A549 (cell line): ENCODE measurements around the gene ZNF91. TPM values are rescaled to one million over a fixed set of nuclear protein-coding genes. Genes with fewer than 3 reads are reported as not detected.
"Not testable (repeated sequence)": the region's sequence is repeated elsewhere in the genome, so short reads cannot be mapped to it uniquely, and the experiment has no call there.

Experiments
- ATAC-seq, 2 experiments: fragments of 200-7000 bp in 1 of 2; fragments of >200 bp in 1 of 2; cut with Nextera tagmentation in 1 of 2; cut with Tn5 transposase in 1 of 2; 3 replicates each; pipeline versions ENCODE4 v1.8.0 to v1.9.1; 2018 to 2020; ENCODE audit warnings: mild to moderate bottlenecking in 1 of 2, moderate library complexity in 1 of 2
- CTCF ChIA-PET: fragments of 300-600 bp; sonication (Branson Sonifier 250); formaldehyde crosslinking; extraction: SDS; loops from one replicate; lab custom pipeline; 2021; ENCODE audit warnings: antibody characterized with exemption, inconsistent platforms; lab: Yijun Ruan, JAX
- POLR2A ChIA-PET: fragments of 350-600 bp; formaldehyde crosslinking; extraction: SDS; loops from one replicate; lab custom pipeline; 2021; ENCODE audit warnings: antibody characterized with exemption, inconsistent platforms; lab: Yijun Ruan, JAX
- DNase-seq, 2 experiments: peaks; one replicate each; pipeline versions ENCODE4 v3.0.0 to v3.0.0-alpha.2; 2011 to 2016; ENCODE audit warnings: low read depth in 1 of 2, low spot score in 1 of 2
- FAIRE-seq: peaks from 2 replicates; lab custom pipeline; 2011; peaks lifted over from hg19 to GRCh38; lab: Jason Lieb, UNC
- H3K27ac ChIP-seq, 2 experiments: fragments of >200 bp; sonication (Bioruptor Twin); formaldehyde crosslinking; 3 replicates each; pipeline ENCODE4 v1.5.1; 2016 to 2017
- H3K4me1 ChIP-seq: fragments of >200 bp; sonication (Bioruptor Twin); formaldehyde crosslinking; 3 replicates; pipeline ENCODE4 v1.6.1; 2016
- H3K4me2 ChIP-seq: fragments of >200 bp; sonication (Bioruptor Twin); formaldehyde crosslinking; 3 replicates; pipeline ENCODE4 v1.6.1; 2016
- H3K4me3 ChIP-seq: fragments of >200 bp; sonication (Bioruptor Twin); formaldehyde crosslinking; 3 replicates; pipeline ENCODE4 v1.5.1; 2016
- H3K9me3 ChIP-seq: fragments of >200 bp; sonication (Bioruptor Twin); formaldehyde crosslinking; 3 replicates; pipeline ENCODE4 v1.6.1; 2016
- CEBPB ChIP-seq, 2 experiments: fragments of >200 bp in 1 of 2; sonication (Bioruptor Twin) in 1 of 2; formaldehyde crosslinking in 1 of 2; IDR thresholded peaks; 2 replicates each; pipeline ENCODE4 v1.6.1; 2012 to 2016
- CHD2 ChIP-seq: fragments of 150-350 bp; IDR thresholded peaks from 2 replicates; pipeline ENCODE4 v1.6.1; 2014; ENCODE audit warnings: low read length; ENCODE audit not compliant: partially characterized antibody
- EHMT2 ChIP-seq: fragments of 200-600 bp; sonication (generic); IDR thresholded peaks from 2 replicates; pipeline ENCODE4 v1.6.1; 2016; ENCODE audit warnings: antibody characterized with exemption, low read depth, mild to moderate bottlenecking, moderate library complexity
- GATA3 ChIP-seq: IDR thresholded peaks from 2 replicates; pipeline ENCODE4 v1.6.1; 2012; ENCODE audit warnings: borderline replicate concordance
- HOXB5 ChIP-seq: fragments of 250-450 bp; sonication (Bioruptor Pico); IDR thresholded peaks from 2 replicates; pipeline ENCODE4 v1.5.0; 2020; ENCODE audit warnings: mild to moderate bottlenecking, moderate library complexity
- MYC ChIP-seq: IDR thresholded peaks from 2 replicates; pipeline ENCODE4 v1.6.1; 2012; ENCODE audit warnings: mild to moderate bottlenecking, inconsistent platforms, low read length, improper control_type of control experiment, borderline replicate concordance
- NFE2L2 ChIP-seq: fragments of 150-350 bp; conservative IDR thresholded peaks from 2 replicates; pipeline ENCODE4 v1.6.1; 2014; ENCODE audit warnings: low read length
- NR3C1 ChIP-seq: fragments of >200 bp; sonication (Bioruptor Twin); formaldehyde crosslinking; IDR thresholded peaks from 3 replicates; pipeline ENCODE4 v1.6.1; 2017
- POLR2AphosphoS2 ChIP-seq: conservative IDR thresholded peaks from 2 replicates; pipeline ENCODE4 v1.6.1; 2012; ENCODE audit warnings: low read length, improper control_type of control experiment, inconsistent platforms
- REST ChIP-seq: fragments of 200-600 bp; sonication (generic); IDR thresholded peaks from 2 replicates; pipeline ENCODE4 v1.6.1; 2016; ENCODE audit warnings: antibody characterized with exemption, mild to moderate bottlenecking, moderate library complexity
- SMC3 ChIP-seq: fragments of >200 bp; sonication (Bioruptor Twin); formaldehyde crosslinking; IDR thresholded peaks from 3 replicates; pipeline ENCODE4 v1.6.1; 2018; ENCODE audit warnings: inconsistent platforms
- USF2 ChIP-seq: fragments of 450-650 bp; IDR thresholded peaks from 2 replicates; pipeline ENCODE4 v1.6.1; 2014; ENCODE audit warnings: antibody characterized with exemption
- ZNF302 ChIP-seq: fragments of 250-450 bp; sonication (Bioruptor Pico); IDR thresholded peaks from 2 replicates; pipeline ENCODE4 v1.9.0; 2021; ENCODE audit warnings: inconsistent platforms, mild to moderate bottlenecking, moderate library complexity
- WGBS: methylation state at CpG from one replicate; pipeline ENCODE4 v1.1.6; 2017; ENCODE audit errors: missing lambda C conversion rate; 5-methylcytosine and 5-hydroxymethylcytosine counted together
- polyA plus RNA-seq, 4 experiments: library from polyadenylated mRNA; depleted of rRNA in 3 of 4; stranded (reverse); fragments of >200 nt; fragmentation: RNase III in 1 of 4; extraction: RNeasy Plus Mini Kit Qiagen cat#74134 plus additional on column Dnase treatment in 1 of 4; gene quantifications; 2 replicates in 3 of 4; 3 replicates in 1 of 4; pipeline ENCODE4 v1.2.3, GENCODE V29; 2011 to 2017
- TF ChIP-seq, protein P1 (sequence below): fragments of 150-350 bp; IDR thresholded peaks from 2 replicates; pipeline ENCODE4 v1.6.1; 2014; ENCODE audit warnings: low read depth, mild to moderate bottlenecking, low read length
- TF ChIP-seq, protein P2 (sequence below): fragments of >200 bp; sonication (Bioruptor Twin); formaldehyde crosslinking; IDR thresholded peaks from 3 replicates; pipeline ENCODE4 v1.6.1; 2016

ZNF91 gene
- polyA plus RNA-seq, 2 of the 4 experiments (the other 2 are of a cell fraction): 0.17 to 0.76 TPM

DNA sequence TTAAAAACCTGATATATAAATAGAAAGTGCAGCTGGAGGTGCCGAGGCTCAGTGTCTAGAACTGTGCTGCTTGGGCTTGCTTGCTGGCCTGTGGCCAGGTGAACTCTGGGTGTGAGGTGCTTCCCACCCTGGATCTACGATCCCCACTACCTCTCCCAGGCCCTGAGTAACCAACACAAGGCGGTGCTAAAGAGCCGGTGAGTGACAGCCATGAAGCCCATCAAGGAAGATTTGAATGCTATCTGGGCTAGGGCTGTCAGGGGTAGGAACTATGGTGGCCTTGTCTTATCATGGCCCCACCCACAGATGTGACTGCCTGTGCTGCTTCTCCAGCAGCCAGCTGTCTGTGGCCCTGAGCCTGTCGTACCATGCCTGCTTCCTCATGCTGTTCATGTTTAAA lies 25.6 kb upstream of the ZNF91 start:
- Histone ChIP-seq H3K4me1 (no peaks in the 10 kb centered on the region), H3K4me3 (no peak overlapping the region), H3K27ac (no peak overlapping the region), H3K4me2 (no peak overlapping the region), H3K9me3 (peaks cover 35% of the 10 kb centered on the region)
- DNase-seq (no peak), ATAC-seq (no peak), FAIRE-seq (no peak)
- POLR2A ChIA-PET: no interaction called here
- CTCF ChIA-PET: interaction anchor here (0.6 kb wide), 1 partner anchor 11 kb away, joined by 3 read pairs; no protein-coding TSS in a partner anchor
- TF ChIP-seq EHMT2 (no peak), CEBPB (IDR thresholded peaks at IDR 0.05) (no peak), ZNF302 (CRISPR knock-in tag) (no peak), USF2 (no peak), REST (no peak), POLR2AphosphoS2 (no peak), HOXB5 (CRISPR knock-in tag) (no peak), CHD2 (no peak), GATA3 (no peak)
- TF ChIP-seq, protein P1, sequence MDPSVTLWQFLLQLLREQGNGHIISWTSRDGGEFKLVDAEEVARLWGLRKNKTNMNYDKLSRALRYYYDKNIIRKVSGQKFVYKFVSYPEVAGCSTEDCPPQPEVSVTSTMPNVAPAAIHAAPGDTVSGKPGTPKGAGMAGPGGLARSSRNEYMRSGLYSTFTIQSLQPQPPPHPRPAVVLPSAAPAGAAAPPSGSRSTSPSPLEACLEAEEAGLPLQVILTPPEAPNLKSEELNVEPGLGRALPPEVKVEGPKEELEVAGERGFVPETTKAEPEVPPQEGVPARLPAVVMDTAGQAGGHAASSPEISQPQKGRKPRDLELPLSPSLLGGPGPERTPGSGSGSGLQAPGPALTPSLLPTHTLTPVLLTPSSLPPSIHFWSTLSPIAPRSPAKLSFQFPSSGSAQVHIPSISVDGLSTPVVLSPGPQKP: no peak
- TF ChIP-seq, protein P2, sequence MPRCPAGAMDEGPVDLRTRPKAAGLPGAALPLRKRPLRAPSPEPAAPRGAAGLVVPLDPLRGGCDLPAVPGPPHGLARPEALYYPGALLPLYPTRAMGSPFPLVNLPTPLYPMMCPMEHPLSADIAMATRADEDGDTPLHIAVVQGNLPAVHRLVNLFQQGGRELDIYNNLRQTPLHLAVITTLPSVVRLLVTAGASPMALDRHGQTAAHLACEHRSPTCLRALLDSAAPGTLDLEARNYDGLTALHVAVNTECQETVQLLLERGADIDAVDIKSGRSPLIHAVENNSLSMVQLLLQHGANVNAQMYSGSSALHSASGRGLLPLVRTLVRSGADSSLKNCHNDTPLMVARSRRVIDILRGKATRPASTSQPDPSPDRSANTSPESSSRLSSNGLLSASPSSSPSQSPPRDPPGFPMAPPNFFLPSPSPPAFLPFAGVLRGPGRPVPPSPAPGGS: no peak
- 13% methylated on average over 5 of the region's 5 CpGs for WGBS

GRCh38 chr19:23419261-23419660 lies 24.0 kb upstream of the ZNF91 start:
- H3K27ac ChIP-seq, FAIRE-seq, H3K4me1 ChIP-seq, H3K4me3 ChIP-seq, CTCF ChIA-PET, H3K4me2 ChIP-seq, ATAC-seq, POLR2A ChIA-PET, DNase-seq: not testable (repeated sequence)
- peaks cover 37% of the 10 kb centered on the region for H3K9me3 ChIP-seq
- WGBS: no CpG with 5 or more reads among the region's 38 CpGs

DNA sequence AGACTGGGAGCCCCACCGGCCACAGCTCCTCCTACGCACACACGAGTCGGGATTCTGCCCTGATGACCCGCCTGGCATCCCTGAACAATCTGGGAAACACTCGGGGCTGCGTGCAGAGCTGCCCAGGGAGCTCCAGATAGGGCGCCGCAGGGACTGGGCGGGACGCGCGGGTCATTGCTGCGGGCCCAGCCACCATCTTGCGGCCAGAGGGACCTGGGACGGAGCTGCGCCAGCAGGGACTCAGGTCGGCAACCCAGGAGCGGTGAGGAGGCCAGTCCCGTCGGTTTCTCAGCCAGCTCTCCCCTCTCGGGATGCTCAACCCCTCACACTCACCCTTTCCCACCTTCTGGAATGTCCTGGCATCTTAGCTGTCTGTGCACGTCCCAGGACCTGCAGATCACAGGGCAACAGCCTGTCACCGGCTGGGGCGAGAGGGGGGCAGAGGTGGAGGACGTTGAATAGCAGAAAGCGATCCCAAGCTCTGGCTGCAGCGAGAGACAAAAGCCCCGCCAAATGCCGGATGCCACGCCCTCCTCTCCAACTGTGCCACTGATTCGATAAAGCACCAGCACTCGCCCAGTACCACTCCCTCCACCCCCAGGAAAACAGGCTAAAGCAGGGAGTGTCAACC lies 20.4 kb upstream of the ZNF91 start:
- Histone ChIP-seq H3K27ac (no peak overlapping the region), H3K4me2 (no peak overlapping the region), H3K9me3 (peaks cover 41% of the 10 kb centered on the region; the same call in 2 of the 3 replicates), H3K4me3 (no peak overlapping the region), H3K4me1 (no peaks in the 10 kb centered on the region)
- WGBS: 12% methylated on average over 33 of the region's 33 CpGs
- FAIRE-seq (no peak), DNase-seq (no peak), ATAC-seq (no peak)
- CTCF ChIA-PET: no interaction called here
- no peak for TF ChIP-seq NR3C1
- TF ChIP-seq NFE2L2: no peak
- TF ChIP-seq MYC: no peak
- no peak for TF ChIP-seq SMC3
- no peak for TF ChIP-seq POLR2AphosphoS2
- POLR2A ChIA-PET: interaction anchor here (1.4 kb wide), 1 partner anchor 20 kb away, joined by 4 read pairs; the partner anchor contains the start of gene ZNF91
